Pancreas (tissue), 10 donors: ENCODE results near the gene ZFAND2A. TPM values are rescaled to one million over a fixed set of nuclear protein-coding genes. Genes with fewer than 3 reads are reported as not detected.
"Not testable (repeated sequence)": the region's sequence is repeated elsewhere in the genome, so short reads cannot be mapped to it uniquely, and the experiment has no call there.

Experiments used
- ATAC-seq, 4 donors: fragments of 200-7000 bp; cut with Tn5 transposase; one replicate each; pipeline versions ENCODE4 v1.8.0 to v1.9.1; 2020; ENCODE audit warnings: mild to moderate bottlenecking in 4 of 4, moderate library complexity in 4 of 4
- DNase-seq, 6 donors: peaks; one replicate each; pipeline ENCODE4 v3.0.0-alpha.2; 2020
- FAIRE-seq: peaks from 2 replicates; lab custom pipeline; 2012; peaks lifted over from hg19 to GRCh38; lab: Jason Lieb, UNC
- H3K27ac ChIP-seq, 4 donors: fragments of 200-600 bp; sonication (generic); 1 replicate in 3 of 4; 2 replicates in 1 of 4; pipeline versions ENCODE4 v1.5.0 to v1.8.0; 2020
- H3K27me3 ChIP-seq, 4 donors: fragments of 200-600 bp; one replicate each; pipeline ENCODE4 v1.8.0; 2021
- H3K36me3 ChIP-seq, 3 donors: fragments of 200-600 bp; sonication (generic) in 1 of 3; one replicate each; pipeline versions ENCODE4 v1.5.0 to v1.8.0; 2020 to 2021
- H3K4me1 ChIP-seq, 3 donors: fragments of 200-600 bp; one replicate each; pipeline ENCODE4 v1.8.0; 2021
- H3K4me3 ChIP-seq, 4 donors: fragments of 200-600 bp; sonication (generic) in 2 of 4; one replicate each; pipeline versions ENCODE4 v1.5.0 to v1.8.0; 2020 to 2021
- H3K9me3 ChIP-seq, 4 donors: fragments of 200-600 bp; one replicate each; pipeline ENCODE4 v1.8.0; 2021
- WGBS, 2 donors: extraction: QIAGEN DNeasy Blood & Tissue Kit; methylation state at CpG; one replicate each; pipeline ENCODE4 v1.1.7; 2013; 5-methylcytosine and 5-hydroxymethylcytosine counted together
- intact Hi-C, 3 donors: fragments of 100-400 bp; cut with DNase I; formaldehyde crosslinking; loops; one replicate each; pipeline versions ENCODE4 v1.11.1 to v1.14.2; 2022
- polyA plus RNA-seq, 2 donors: library from polyadenylated mRNA; stranded (reverse); fragments of 200-250 nt; gene quantifications; one replicate each; pipeline ENCODE4 v1.2.3, GENCODE V29; 2013
- total RNA-seq, 6 donors: library from RNA; stranded (reverse); fragmentation: NEBNext Ultra II Directional in 4 of 6; extraction: Animal tissue kit (Norgen Biotek cat#: 25700) in 4 of 6; gene quantifications; one replicate each; pipeline versions ENCODE4 v1.2.1 to v1.2.4, GENCODE V29; 2021 to 2023
- TF ChIP-seq, protein P1 (sequence below), 4 donors: fragments of 200-600 bp; sonication (generic) in 3 of 4; IDR thresholded peaks; one replicate each; pipeline versions ENCODE4 v1.5.0 to v1.8.0; 2021; ENCODE audit warnings: antibody characterized with exemption in 4 of 4
- donor health status: healthy with polysubstance abuse.
- donor health status: DM: no; HTN: no; CAD: no; lungs with moderate emphysema.
- donor health status: DM: no; HTN: no; CAD: no.
- donor health status: control.
- donor health status: control.
- donor health status: Bipolar disorder and iron deficiency.
- donor health status: DM: yes; HTN: yes; CAD: no.
- donor health status: DM: no; HTN: no; CAD: no.
- donor health status: DM: no; HTN: no; CAD: no.
- donor health status: DM: yes; HTN: yes; CAD: no.

Gene ZFAND2A
- total and polyA plus RNA-seq, 8 donors, result 6.1 to 35.0 (median 15.3) TPM

DNA sequence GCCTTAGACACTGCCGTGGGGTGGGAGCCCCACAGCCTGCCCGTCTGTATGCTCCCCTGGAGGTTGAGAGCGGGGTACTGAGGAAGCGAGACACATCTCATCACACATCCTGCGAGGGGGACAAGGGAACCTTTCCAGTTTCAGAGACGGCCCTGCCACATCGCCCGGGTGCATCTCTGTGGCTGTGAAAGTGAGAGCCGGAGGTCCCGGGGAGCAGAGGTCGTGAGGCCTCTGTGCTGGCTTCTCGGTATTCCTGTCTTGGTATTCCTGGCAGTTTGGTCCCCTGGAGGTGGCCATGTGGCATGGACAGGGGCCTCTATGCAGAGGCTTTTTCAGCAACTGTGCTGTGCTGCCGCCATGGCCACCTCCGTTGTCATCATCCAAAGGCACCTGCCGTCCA lies 41.9 kb upstream of the ZFAND2A start:
- no peaks in the 10 kb centered on the region for H3K9me3 ChIP-seq
- DNase-seq (no peak), FAIRE-seq (no peak), ATAC-seq (no peak)
- TF ChIP-seq, protein P1, sequence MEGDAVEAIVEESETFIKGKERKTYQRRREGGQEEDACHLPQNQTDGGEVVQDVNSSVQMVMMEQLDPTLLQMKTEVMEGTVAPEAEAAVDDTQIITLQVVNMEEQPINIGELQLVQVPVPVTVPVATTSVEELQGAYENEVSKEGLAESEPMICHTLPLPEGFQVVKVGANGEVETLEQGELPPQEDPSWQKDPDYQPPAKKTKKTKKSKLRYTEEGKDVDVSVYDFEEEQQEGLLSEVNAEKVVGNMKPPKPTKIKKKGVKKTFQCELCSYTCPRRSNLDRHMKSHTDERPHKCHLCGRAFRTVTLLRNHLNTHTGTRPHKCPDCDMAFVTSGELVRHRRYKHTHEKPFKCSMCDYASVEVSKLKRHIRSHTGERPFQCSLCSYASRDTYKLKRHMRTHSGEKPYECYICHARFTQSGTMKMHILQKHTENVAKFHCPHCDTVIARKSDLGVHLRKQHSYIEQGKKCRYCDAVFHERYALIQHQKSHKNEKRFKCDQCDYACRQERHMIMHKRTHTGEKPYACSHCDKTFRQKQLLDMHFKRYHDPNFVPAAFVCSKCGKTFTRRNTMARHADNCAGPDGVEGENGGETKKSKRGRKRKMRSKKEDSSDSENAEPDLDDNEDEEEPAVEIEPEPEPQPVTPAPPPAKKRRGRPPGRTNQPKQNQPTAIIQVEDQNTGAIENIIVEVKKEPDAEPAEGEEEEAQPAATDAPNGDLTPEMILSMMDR (IDR thresholded peaks at IDR 0.05), result no peak
- H3K4me1 ChIP-seq, result no peaks in the 10 kb centered on the region
- H3K36me3 ChIP-seq, result no peaks in the 10 kb centered on the region
- H3K27ac ChIP-seq, result no peak overlapping the region
- 60 to 73% methylated on average over 15 of the region's 15 CpGs for WGBS, 2 donors
- no peaks in the 10 kb centered on the region for H3K27me3 ChIP-seq
- no peak overlapping the region for H3K4me3 ChIP-seq
- intact Hi-C loops, result no loop called here

DNA sequence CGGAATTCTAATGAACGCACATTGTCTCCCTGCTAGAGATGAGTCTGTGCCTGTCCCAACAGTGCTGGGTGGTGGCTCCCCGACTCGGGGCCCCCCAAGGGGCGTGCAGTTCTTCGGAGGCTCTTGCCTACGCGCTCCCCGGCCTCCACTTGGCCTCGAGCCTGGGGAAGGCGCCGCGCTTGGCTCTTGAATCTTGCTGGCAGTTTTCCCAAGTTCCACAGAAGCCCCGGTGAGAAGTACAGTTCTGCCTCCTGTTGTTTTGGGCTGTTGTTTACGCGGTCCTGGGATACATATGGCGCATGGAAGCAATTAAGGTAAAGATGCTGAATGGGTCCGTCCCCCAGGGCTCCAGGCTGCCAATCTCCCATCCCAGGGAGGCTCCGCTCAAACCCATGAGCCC lies 40.0 kb upstream of the ZFAND2A start:
- no peak for DNase-seq
- TF ChIP-seq, protein P1 (IDR thresholded peaks at IDR 0.05), result no peak
- WGBS, 2 donors, result 48 to 67% methylated on average over 19 of the region's 19 CpGs

DNA sequence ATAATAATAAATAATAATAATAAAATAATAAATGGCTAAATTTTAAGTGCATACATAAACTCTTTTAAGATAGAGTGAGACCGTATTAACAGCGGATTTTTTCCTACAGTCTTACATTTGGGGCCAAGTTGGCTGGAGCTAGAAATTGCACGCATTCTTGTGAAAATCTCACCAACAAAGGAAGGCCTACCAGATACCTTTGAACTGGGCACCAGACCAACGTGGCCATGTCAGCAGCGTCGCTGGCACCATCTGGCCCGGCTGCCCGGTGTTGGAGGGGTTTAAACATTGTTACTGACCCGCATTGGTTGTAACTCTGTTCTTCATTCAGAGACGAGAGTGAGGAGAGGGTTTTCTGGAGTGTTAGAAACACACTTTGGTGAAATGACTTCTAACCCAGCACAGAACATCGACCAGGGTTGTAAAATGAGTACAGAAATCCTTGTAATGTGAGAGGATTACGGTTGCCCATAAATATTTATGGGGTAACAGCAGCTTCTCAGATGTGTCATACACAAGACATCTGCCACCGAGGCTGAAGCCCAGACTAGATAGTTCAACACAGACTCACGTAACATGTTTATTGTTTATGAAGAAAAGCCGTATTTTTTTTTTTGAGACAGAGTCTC lies 38.1 kb upstream of the ZFAND2A start:
- Histone ChIP-seq H3K9me3 (no peaks in the 10 kb centered on the region), H3K27ac (no peak overlapping the region), H3K4me1 (no peaks in the 10 kb centered on the region), H3K4me3 (no peak overlapping the region), H3K27me3 (no peaks in the 10 kb centered on the region), H3K36me3 (no peaks in the 10 kb centered on the region)
- ATAC-seq (no peak), FAIRE-seq (no peak), DNase-seq (no peak)
- 50 to 55% methylated on average over 15 of the region's 15 CpGs for WGBS, 2 donors
- TF ChIP-seq, protein P1 (IDR thresholded peaks at IDR 0.05), result no peak
- intact Hi-C loops, result loop anchor here in 2 of 3 donors (10.0 kb wide), 1 partner anchor 237 kb away; no protein-coding TSS in a partner anchor

More for the DNA sequence above, 40.0 kb upstream of the ZFAND2A start:
- no peak overlapping the region for H3K27ac ChIP-seq
- H3K4me3 ChIP-seq, result no peak overlapping the region
- intact Hi-C loops, result no loop called here
- no peak for ATAC-seq
- FAIRE-seq, result no peak
- H3K4me1 ChIP-seq, result no peaks in the 10 kb centered on the region
- H3K27me3 ChIP-seq, result no peaks in the 10 kb centered on the region
- no peaks in the 10 kb centered on the region for H3K9me3 ChIP-seq
- H3K36me3 ChIP-seq, result no peaks in the 10 kb centered on the region

DNA sequence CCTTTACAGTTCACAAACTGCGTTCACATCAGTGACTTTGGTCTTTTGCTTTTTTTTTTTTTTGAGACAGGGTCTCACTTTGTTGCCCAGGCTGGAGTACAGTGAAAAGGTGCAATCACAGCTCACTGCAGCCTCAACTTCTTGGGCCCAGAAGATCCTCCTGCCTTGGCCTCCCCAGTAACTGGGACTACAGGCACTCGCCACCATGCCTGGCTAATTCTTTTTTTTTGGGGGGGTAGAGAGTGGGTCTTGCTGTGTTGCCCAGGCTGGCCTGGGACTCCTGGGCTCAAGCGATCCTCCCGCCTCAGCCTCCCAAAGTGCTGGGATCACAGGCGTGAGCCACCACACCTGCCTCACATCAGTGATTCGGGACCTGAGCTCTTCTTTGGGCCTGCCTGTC lies 37.0 kb upstream of the ZFAND2A start:
- Histone ChIP-seq H3K9me3 (no peaks in the 10 kb centered on the region), H3K36me3 (no peaks in the 10 kb centered on the region), H3K4me3 (no peak overlapping the region), H3K27me3 (peaks cover 0 to 3% (median 0%) of the 10 kb centered on the region in 4 donors), H3K27ac (no peak overlapping the region), H3K4me1 (no peaks in the 10 kb centered on the region)
- TF ChIP-seq, protein P1 (IDR thresholded peaks at IDR 0.05), result no peak
- ATAC-seq (no peak), FAIRE-seq (no peak), DNase-seq (no peak)
- 76 to 90% methylated on average over 6 of the region's 6 CpGs for WGBS, 2 donors
- intact Hi-C loops, result loop anchor here in 2 of 3 donors (10.0 kb wide), 1 partner anchor 238 kb away; no protein-coding TSS in a partner anchor

DNA sequence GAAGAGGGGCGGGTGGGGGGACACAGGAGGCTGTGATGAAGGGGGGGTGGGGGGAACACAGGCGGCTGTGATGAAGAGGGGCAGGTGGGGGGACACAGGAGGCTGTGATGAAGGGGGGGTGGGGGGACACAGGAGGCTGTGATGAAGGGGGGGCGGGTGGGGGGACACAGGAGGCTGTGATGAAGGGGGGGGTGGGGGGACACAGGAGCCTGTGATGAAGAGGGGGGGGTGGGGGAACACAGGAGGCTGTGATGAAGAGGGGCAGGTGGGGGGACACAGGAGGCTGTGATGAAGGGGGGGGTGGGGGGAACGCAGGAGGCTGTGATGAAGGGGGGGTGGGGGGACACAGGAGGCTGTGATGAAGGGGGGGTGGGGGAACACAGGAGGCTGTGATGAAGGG lies 36.4 kb upstream of the ZFAND2A start:
- not testable (repeated sequence) for H3K36me3 ChIP-seq, H3K27ac ChIP-seq, FAIRE-seq, H3K4me1 ChIP-seq, H3K27me3 ChIP-seq, ATAC-seq, H3K4me3 ChIP-seq, DNase-seq, H3K9me3 ChIP-seq
- WGBS, 2 donors, result 0% methylated on average over 1 of the region's 4 CpGs
- intact Hi-C loops, result loop anchor here in 2 of 3 donors (10.0 kb wide), 1 partner anchor 238 kb away; no protein-coding TSS in a partner anchor
